NCI-H128 (cell line): Measurements from ENCODE around the gene MLC1.

ENCODE experiments used
- DNase-seq: peaks from one replicate; lab custom pipeline; 2025; ENCODE audit not compliant: unreplicated experiment; lab: John Stamatoyannopoulos, UW

MLC1 gene

DNA sequence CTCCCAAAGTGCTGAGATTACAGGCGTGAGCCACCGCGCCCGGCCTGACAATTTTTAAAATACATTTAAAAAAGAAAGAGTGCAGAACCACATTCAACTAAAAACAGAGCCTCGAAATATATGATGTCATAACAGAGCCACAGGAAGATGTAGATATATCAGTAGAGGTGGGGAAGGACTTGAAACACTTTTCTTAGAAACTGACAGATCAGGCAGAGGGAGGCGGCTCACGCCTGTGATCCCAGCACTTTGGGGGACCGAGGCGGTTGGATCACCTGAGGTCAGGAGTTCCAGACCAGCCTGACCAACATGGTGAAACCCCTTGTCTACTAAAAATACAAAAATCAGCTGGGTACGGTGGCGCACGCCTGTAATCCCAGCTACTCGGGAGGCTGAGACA, 7.0 kb downstream of the MLC1 start:
- no peak for DNase-seq

DNA sequence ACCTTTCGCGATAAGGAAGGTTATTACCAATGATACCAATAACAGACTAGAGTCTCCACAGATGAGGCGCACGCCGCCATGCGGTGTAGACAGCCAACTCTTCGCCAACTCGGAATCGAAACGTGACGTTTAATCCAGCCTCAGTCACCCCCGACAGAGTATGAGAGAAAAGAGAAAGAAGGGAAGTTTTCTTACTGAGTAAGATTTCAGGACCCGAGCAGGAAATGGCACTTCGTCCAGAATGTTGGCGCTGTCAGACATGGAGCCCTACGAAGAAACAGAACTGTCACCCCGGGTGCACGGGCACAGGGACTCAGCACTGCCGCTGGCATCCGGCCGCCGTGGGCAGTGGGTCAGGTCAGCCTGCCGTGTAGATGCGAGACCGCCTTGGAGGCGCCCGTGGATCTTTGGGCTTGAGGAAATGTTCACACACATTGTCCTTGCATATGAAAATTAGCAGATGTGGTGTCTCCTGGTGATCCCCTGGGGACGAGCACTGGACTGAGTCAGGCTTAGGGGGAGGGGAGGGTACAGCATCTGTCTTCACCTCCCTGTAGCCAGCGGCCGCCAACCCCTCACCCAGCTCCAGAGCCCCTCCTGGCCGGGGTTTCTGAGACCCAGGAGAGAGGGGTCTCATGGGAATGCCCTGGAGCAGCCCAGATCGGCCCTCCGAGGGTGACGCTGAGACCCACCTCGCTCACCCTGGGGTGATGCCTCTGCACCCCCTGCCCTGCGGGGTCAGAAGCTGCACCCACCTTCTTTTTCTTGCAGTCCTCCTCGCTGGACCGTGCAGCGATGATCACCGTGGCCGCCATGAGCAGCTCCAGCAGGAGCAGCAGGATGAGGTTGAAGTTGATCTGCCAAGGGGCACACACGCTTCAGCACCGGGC, 8.3 kb downstream of the MLC1 start:
- no peak for DNase-seq

DNA sequence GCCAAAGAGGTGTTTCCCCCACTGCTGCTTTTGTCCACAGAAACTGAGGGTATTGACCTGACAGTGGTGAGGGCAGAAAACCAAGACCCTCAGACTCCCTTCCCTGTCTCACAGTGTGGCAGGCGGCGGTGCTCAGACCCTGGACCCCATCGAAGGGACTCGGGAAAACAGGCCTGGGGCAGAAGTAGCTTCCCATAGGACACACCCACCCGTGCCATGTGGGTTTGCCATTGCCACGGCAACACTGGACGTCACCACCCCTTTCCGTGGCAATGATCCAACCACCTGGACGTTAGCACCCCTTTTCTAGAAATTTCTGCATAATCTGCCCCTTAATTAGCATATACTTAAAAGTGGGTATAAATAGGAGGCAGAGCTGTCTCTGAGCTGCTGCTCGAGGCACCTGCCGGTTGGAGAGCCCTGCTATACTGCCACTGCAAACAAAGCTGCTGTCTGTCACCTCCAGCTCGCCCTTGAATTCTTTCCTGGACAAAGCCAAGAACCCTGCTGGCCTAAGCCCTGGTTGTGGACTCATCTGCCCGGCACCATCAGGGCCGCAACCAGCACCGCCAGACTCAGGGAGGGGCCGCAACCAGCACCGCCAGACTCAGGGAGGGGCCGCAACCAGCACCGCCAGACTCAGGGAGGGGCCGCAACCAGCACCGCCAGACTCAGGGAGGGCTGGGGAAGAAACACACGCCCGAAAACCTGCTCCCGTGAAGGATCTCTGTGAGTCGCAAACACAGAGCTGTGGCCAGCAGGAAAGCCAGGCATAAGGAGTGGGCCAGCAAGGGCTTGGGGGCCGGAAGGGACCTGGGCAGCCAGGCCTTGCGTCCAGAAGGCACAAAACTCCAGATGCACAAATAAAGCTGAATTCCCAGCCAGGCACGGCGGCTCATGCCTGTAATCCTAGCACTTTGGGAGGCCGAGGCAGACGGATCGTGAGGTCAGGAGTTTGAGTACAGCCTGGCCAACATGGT, 10.4 kb downstream of the MLC1 start:
- DNase-seq = no peak

DNA sequence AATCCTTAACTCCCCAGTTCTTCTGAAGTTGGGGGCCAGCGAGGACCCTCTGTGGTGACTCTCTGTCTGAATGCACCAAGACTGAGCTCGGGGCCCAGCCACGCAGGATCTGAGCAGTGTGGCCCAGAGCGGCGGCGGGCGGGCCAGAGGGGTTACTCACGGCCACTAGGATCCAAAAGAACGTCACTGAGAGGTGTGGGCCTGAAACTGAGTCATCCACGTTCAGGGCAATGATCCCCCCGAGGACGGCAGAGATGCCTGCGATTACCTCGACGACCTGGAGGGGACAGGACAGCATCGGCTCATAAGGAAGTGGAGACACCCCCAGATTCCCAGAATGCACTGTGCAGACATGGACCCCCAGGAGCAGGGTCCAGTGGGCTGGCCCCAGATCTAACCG, 11.2 kb downstream of the MLC1 start:
- no peak for DNase-seq

DNA sequence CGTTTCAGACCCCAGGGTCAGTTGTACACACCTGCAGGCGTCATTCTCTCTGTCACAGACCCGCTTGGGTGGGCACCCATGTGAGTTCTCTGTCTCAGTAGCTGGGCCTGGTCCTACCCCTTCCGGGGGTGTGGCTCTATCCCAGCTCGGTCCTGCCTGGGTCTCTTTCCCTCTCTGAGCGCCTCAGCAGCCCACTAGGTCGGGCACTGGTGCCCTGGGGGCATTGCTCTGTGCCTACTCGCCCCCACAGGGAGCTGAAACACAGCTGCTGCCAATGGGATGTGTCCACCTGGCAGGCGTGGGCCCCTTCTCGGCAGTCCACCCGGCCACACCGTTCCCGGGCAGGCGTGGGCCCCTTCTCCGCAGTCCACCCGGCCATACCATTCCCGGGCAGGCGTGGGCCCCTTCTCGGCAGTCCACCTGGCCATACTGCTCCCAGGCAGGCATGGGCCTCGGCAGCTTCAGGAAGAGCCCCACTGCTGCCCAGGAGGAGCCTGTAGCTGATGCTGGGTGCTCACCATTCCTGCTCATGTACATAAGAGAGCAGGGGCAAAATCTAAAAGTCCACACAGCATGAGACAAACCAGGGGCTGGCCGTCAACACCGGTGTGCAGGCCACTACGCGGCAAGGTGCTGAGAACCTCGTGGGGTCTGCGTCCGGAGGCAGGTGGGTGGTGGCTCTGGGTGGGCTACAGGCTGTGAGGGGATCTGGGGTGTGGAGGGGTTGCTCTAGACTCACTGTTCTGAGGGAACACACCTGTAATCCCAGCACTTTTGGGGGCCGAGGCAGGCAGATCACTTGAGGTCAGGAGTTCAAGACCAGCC, 12.3 kb downstream of the MLC1 start:
- no peak for DNase-seq

DNA sequence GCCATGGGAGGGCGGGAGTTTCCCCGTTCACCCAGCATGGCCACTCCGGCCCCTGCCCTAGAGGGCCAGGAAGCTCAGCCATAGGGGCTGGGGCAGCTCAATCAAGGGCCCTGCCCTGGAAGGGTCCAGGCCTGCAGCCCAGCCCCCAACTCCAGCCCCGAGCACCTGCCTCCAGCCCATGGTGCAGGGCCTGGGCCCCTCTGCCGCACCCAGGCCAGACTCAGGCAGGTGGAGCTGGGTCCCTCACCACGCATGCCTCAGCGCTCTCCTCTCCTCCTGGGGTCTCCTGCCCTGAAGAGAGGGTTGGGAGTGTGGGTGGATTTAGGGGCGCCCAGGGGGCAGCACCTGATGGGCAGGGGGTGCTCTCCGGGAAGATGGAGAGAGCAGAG, 13.1 kb downstream of the MLC1 start:
- no peak for DNase-seq

DNA sequence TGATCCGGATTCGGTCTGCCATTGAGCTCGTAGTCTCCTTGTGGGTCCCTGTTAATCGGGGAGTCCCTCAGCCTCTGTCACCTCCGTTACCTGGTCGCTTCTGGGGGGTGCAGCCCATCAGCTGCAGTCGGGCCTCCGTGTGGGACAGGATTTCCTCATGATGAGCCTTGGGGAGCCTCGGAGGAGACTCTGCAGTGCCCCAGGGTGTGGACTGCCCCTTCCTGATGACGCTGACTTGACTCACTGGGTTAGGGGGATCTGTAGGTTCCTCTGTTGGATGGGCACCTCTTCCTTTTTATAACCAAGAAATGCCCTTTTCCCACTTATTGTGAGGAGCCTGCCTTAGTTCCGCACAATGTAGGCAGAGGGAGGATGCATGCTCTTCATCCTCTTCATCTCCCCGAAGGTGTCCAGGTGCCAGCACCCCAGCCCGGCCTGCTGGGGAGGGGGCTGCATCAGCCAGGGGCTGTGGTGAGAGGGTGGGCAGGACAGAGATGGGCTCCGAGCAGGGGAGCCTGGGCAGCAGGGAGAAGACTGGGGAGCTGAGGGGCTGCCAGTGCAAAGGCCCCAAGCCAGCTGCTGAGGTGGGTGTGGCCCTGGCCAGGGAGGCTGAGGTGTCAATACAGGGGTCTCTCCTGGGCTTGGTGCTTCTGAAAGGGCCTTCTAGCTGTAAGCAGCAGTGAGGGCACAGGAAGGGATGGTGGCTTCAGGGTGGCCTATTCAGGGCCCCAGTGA, 13.6 kb downstream of the MLC1 start:
- DNase-seq = no peak

DNA sequence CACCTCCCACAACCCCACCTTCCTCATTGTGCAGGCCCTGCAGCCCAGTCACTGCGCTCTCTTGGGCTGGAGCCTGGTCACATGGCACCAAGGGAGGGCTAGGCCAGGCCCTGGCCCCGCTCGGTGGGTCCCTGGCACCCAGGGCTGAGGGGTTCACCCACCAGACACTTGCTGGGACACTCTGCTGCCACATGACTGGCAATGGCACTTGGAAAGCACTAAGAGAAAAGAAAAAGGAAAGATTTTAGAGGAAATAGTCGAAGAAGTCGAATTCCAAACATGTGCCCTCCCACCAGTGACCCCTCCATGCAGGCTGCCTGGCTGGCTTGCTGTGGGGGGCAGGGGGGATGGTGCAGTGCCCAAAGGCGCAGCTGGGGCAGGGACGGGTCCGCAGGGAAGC, 14.9 kb downstream of the MLC1 start:
- DNase-seq = no peak

DNA sequence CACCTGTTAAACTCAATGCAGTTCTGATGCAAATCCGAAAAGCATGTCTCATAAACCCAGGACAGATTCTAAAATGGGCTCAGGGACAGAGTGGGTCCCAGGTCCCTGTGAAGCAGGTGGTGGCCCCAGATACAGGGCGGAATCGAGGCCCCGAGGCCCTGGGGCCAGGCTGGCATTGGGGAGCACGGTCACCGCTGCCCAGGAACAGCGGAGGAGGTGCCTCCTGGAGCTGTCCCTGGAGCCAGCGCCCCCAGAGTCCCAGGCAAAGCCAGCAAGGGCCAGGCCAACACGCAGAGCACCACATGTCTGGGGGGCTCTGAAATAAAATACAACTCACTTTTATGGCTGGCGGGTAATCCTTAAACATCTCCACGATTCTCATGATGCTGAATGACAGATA, 17.1 kb downstream of the MLC1 start:
- no peak for DNase-seq

DNA sequence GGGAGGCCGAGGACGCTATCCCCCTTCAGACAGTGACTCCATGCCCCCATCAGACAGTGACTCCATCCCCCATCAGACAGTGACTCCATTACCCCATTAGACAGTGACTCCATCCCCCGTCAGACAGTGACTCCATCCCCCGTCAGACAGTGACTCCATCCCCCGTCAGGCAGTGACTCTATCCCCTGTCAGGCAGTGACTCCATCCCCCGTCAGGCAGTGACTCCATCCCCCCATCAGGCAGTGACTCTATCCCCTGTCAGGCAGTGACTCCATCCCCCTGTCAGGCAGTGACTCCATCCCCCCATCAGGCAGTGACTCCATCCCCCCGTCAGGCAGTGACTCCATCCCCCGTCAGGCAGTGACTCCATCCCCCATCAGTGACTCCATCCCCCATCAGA, 18.0 kb downstream of the MLC1 start:
- DNase-seq = no peak

DNA sequence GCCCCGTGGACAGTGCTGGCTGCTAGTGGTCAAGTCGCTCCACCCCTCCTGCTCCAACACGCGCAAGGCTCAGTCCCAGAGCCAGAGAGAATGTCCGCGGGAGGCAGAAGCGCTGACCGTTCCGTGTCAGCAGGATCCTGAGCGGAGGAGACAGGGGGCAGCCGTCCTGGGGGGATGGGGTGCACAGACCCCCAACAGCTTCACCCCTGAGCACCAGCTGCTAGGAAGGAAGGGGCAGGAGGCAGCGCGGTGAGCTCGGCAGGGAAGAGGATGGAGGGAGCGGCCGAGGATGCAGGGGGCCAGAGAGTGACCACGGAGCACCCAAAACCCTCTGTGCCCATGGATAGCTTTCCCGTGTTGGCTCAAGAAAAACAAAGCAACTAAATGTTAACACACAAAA, 20.8 kb downstream of the MLC1 start:
- DNase-seq = no peak

DNA sequence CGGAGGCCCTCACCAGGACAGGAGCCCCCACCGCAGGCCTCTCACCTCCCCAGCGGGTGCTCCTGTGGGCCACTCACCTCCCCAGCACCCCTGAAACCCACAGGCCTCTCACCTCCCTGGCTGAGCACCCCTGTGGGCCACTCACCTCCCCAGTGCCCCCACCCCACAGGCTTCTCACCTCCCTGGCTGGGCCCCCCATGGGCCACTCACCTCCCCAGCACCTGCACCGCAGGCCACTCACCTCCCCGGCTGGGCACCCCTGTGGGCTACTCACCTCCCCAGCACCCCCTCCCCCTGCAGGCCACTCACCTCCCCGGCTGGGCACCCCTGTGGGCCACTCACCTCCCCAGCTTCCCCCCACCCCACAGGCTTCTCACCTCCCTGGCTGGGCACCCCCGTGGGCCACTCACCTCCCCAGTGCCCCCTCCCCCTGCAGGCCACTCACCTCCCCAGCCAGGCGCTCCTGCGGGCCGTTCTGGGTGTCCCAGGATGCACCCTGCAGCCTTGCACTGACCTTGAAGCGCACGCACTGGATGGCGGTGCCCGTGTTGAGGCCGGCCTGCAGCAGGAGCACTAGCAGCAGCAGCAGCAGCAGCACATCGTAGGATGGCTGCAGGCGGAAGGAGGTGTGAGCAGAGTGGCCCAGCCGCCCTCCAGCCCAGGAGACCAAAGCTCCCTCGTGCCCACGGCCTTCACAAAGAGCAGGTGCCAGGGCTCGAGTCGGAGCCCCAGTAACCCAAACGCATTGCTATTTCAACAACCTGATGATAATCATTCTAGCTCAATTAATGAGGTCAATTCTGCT, 21.4 kb downstream of the MLC1 start:
- DNase-seq = no peak

DNA sequence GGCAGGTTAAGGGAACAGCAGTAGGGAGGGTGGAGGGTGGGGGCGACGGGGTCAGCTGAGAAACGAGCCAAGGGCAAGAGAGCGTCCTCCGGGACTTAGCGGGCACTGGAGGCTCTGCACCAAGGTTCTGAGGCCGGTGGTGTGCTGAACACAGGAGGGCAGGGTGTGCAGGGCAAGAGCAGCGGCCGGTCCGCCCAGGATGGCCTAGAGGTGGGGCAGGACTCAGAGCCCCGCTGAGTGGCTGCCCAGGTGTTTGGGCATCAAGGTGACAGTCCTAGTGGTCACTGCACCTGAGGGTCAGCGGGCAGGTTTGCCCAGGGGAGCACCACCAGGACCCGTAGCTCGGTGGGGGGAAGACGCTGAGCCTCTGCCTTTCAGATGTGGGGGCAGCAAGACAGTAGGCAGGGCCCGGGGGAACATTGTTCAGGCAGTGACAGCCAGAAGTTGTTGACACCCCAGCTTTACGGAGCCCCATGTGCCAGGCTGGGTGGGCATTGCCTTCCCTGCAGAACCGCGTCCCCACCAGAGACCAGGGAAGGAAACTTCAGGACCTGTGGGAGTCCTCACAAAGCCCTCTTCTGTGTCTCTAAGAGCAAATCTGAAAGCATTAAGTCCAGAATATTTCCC, 22.6 kb downstream of the MLC1 start:
- no peak for DNase-seq

DNA sequence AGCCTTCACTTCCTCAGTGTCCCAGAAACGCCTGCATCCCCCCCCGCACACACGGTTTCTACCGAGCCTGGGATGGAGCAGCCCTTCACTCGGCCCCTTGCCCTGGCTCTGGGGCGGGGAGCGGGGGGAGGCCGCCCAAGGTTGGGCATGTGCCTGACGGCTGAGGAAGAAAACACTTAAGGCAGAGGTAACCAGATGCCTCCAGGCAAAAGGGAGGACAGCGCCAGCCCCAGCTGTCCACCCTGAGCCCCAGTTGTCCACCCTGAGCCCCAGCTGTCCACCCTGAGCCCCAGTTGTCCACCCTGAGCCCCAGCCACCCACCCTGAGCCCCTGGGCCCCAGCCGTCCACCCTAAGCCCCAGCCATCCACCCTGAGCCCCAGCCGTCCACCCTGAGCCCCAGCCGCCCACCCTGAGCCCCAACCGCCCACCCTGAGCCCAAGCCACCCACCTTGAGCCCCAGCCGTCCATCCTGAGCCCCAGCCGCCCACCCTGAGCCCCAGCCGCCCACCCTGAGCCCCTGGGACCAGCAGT, 23.3 kb downstream of the MLC1 start:
- DNase-seq = no peak

DNA sequence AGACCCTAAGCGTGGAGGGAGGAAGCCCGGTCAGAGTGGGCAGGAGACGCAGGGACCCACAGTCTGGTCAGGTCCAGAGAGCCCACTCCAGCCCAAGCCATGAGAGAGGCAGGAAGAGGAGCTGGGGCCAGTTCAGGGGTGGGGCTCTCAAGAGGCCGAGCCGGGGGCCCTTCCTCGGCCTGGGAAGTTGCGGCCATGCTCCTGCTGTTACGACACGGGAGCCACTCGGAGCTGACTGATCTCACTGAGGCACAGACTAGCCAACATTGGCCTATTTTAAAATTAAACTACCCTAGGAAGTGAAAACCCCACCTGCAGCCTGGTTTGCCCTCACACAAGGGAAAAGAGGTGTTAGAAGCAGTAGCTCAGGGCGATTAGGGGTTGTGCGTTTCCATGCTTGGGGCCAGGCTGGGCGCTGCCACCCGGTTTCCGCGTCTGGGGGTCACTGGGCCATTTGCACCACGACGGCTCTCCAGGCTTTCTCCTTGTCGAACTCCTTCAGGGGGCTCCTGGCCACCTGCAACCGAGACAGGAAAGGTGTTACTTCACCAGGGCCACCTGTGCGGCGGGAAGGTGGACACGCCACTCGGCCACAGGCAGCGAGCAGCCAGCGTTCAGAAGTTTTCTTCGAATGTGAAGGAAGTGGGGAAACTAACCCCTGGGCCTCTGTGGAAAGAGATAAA, 23.9 kb downstream of the MLC1 start:
- no peak for DNase-seq

DNA sequence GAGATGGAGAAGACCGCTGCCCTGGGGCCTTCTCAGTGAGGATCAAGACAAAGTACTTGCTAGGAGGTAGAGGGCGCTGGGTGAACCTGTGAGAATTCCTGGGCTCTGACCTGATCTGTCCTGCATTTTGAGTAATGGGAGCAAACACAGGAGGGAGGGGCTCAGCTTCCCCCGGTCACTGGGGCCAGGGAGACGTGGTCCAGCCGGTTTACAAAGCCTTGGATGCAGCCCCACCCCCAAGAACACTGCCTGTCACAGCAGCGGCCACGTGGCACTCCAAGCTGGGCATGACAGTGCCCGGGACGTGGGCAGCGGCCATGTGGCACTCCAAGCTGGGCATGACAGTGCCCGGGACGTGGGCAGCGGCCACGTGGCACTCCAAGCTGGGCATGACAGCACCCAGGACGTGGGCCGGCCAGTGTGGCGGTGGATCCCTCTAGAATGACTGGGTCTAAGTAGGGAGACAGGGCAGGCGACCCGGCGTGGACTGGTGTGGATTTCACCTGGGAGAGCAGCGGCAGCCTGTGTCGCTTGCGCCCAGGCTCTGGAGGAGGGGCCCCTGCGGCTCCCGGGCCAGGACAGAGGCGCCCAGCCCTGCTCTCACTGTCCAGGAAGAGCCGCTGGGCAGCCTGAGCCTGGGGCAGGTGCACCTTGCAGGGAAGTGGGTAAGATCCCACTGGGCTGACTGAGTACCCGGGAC, 24.6 kb downstream of the MLC1 start:
- no peak for DNase-seq

DNA sequence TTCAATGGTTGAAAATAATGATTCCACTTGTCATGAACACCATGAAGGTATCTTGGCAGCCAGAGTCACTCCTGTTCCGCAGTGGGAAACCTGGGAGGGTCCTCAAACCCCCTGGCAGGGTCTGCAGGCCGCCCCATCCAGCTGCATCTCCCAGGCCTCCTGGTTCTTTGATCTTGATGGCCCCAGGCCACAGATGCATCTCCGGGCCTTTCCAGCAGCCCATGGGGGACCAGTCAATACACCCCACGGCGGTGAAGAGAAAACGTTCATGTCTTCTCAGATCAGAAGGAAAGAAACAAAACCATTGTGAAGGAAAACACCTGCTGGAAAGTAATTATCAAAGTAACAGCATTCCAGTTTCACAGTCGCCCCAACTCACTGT, 25.4 kb downstream of the MLC1 start:
- no peak for DNase-seq
